Fibroblast of skin of right quadriceps (primary cell): ENCODE data around the gene CWC15.
"Not testable (repeated sequence)": the region's sequence is repeated elsewhere in the genome, so short reads cannot be mapped to it uniquely, and the experiment has no call there.

Experiments used
- DNase-seq: peaks from one replicate; pipeline ENCODE4 v3.0.0-alpha.2; 2013

CWC15 gene

DNA sequence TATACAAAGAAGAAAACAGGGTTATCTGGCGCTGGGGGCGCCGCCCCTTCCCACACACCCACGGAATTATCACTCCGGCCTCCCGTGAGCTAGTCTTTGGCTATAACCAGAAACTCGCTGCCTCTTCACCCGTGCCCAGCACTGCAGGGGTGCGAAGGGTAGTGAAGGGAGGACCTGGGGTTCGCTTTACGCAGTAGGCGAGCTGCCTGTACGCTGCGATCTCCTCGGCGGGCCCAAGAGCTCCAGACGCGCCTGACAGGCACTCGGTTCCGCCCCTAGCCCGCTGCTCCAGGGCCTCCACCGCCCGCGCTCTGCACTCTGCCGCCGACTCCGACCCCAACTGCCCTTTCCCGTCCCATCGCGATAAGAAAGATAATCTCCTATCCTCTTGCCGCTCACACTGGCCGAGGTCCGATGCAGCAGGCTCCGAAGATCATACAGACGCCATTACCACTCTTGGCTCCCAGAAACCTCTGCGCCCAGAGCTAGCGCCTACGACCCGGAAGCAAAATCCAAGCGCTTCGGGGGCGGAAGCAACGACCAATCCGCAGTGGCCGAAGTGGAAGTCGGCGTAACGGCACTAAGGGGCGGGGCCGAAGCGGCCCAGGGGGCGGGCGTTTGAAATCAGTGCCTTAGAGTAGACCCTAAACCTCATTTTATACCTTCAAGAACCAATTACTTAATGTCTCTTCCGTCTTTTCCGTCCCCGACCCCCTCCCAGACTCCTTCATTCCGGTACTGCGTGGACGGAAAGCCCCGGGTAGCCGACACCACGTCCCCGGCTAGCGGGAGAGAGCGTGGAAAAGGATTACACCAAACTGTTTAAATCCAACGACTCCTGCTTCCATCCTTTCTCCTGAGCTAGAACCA is at the start of gene CWC15, which contains the start of gene KDM4D:
CWC15 (minus strand) TSS at position 458 of the 870 bp plus-strand sequence. CDS start 1,371 bp downstream, outside the sequence.
KDM4D (plus strand) TSS at position 611 of the 870 bp plus-strand sequence. CDS start 23,664 bp downstream, outside the sequence.
- DNase-seq, result peak; percentile 94

DNA sequence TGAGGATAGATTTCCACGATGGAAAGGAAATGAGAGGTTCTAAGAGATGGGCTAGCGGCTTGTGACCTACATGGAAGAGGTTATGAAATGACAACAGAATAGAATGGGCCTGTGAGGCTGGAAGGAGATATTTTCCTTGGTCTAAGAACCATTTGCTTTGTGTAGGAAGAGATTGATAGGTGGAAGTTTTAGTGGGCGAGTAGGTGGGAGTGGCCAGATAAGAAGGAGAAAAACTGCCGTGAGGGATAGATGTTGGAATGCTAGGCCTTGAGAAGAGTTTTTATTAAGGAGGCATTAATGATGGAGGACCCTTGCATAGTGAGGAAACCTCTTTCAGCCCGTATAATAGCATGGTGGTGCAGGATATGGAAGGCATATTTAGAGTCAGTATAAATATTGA is 48.1 kb upstream of the CWC15 start:
- not testable (repeated sequence) for DNase-seq

DNA sequence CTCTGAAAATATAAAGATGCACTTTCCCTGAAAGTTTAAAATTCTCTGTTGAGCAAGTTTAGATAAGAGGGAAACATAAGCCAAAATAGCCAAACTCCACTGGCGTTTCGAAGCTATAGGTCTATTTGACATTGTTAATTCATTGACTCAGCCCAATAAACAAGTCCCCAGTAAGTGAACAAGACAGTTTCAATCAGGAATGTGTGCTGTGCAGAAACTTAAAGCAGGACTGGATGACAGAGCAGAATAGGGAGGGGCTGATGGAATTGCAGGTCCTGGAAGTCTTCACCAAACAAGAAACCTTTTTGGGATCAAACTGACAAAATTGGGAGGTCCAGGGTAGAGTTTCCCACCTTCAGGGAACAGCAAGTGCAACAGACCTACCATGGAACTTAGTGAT is 42.8 kb upstream of the CWC15 start:
- DNase-seq, result no peak

DNA sequence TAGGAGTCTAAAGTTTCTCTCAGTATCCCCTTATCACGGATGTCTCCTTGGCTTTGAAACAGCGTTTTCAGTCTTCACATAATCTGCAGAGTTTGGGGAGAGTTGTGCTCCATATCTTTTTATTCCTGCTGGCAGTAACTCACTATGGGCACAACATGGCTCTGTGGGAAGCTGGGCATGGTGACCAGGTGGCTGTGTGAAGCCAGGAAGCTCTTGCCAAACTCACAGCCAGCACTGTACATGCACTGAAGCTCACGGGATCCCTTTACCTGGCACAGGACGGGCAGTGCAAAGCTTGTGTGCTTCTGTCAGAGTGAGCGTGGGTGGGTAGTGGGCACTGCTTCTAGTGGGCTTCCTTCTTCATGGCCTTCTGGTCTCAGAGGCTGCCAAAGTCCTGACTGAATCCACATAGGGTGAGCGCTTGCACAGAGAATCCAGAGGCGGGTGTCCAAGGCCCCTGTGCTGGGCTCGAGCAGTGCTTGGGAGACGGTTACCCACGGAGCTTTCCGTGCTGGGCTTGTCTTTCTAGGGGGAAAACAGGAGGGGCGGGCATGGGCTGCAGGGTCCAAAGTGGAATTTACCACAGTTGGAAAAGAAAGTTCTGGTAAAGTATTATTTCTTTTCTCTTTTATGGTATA is 40.9 kb upstream of the CWC15 start:
- DNase-seq, result no peak

DNA sequence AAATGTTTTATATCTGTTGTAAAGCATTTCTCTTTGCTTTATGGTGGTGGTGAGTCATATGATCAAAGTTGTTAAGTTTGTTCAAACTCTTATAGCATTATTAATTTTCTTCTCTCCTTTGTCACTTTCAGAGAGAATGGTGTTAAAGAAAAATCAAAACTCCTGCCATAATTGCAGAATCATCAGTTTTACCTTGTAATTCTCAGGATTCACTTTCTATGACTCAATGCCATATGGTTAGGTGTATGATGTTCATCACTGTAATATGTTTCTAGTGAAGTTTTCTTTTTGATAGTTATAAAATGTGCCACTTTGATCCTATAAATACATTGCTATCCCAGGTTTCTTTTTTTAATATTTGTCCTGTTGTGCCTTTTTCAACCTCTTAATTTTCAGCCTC is 38.0 kb upstream of the CWC15 start:
- DNase-seq, result no peak

DNA sequence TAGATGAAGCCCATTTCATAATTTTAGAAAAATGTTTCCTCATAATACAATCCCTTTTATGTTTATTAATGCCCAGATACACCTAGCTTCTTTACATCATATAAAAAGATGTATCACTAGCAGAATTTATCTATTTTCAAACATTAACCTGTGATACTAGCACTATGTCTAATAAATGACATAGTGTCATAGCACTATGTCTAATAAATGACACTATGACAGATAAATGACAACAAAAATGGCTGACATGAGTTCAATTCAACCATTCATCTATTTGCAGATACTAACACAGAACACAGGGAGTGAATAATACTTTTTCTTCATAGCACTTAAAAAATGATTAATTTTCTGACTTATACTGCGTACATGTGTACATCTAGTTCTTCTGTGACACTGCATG is 32.3 kb upstream of the CWC15 start:
- no peak for DNase-seq

DNA sequence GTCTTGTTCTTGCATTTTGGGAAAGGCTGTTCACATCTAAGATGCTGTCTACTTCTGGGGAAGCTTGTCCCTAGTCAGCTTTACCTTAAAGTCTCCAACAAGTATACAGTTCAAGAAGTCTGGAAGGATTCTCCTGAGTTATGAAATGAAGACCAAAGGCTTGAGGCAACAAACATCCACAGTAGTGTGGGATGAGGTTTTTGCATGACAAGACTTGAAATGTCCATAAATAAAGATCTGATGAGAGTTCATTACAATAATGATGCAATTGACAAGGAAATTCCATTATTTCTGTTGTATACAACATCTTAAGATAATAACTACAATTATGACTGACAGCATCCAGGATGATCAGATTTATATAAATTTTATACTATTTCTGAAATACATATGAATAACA is 30.4 kb upstream of the CWC15 start:
- DNase-seq, result no peak

DNA sequence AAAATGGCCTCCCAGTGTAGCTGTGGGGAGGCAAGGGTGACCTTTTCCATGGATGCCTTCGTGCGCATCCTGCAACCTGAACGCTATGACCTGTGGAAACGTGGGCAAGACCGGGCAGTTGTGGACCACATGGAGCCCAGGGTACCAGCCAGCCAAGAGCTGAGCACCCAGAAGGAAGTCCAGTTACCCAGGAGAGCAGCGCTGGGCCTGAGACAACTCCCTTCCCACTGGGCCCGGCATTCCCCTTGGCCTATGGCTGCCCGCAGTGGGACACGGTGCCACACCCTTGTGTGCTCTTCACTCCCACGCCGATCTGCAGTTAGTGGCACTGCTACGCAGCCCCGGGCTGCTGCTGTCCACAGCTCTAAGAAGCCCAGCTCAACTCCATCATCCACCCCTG is 24.9 kb upstream of the CWC15 start:
- DNase-seq, result no peak

DNA sequence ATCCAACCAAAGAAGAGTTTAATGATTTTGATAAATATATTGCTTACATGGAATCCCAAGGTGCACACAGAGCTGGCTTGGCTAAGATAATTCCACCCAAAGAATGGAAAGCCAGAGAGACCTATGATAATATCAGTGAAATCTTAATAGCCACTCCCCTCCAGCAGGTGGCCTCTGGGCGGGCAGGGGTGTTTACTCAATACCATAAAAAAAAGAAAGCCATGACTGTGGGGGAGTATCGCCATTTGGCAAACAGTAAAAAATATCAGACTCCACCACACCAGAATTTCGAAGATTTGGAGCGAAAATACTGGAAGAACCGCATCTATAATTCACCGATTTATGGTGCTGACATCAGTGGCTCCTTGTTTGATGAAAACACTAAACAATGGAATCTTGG is 24.1 kb upstream of the CWC15 start:
- DNase-seq, result no peak

DNA sequence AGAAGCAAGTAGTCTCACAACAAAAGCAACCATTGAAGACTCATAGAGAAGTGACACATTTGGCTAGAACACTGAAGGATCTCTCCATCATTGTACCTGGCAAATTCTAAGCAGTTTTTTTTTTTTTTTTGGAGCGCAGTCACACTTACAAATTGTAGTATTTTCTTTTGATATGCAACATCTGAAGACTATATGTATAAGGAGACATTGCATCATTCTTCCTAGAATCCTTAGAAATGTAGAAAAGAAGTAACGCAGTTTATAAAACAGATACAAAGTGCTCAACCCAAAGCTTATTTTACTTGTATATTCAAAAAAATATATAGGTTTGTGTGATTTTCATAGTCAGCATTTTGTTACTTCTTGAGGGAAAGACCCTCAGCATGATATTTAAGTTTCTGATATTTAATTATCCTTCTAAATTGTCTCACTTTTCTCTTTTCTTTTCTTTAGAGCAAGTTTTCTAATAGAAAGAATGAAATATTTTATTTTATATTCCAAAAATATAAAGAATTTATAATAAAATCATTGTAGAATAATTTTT is 20.1 kb upstream of the CWC15 start:
- DNase-seq, result no peak

DNA sequence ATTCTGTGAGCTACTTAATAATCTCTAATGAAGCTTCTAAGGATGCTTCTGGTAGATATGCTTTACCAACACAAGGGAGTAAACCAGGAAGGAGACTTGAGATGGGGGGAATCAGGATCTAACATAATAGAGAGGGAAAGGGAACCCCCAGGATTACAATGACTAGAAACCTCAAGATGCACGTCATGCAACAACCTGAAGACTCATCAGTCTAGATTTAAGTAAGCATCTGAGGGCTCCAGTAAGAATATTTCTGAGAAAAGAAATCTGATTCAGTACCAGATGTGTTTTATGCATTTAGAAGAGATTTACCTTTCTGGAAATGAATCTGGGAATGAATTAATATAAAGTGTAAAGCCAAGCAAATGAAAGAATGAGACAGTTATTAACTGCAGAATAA is 15.4 kb upstream of the CWC15 start:
- no peak for DNase-seq

DNA sequence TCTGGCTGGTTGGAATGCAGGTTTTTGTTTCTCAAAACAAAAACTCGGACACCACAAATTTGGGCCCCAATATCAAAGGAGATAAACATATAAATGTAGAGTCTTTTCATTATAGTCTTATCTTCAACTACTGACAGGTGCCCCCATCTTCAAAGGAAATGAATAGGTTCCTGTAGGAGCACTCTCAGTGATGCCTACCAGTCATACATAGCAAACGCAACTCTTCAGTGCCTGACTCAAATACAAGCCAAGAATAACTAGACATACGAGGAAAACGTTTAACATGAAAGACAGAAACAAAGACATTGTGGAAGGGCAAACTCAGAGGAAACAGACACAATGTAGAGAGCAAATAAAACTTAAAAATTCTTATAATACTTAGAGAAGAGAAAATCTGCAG is 14.0 kb upstream of the CWC15 start:
- no peak for DNase-seq

DNA sequence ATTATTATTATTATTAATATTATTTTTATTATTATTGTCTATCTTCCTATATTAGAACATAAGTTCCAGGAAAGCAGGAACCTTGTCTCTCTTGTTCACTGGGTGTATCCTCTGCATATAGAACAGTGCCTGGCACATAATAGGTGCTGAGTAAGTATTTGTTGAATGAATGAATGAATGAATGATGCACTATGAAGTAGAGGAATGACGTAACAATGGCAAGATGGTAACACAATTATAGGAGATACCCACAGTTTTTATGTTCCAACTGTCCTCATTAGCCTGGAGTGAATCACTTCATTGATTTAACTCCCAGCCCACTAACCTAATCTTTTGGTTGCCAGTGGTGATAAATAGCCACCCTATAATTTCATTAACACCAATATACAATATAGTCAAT is 2.2 kb upstream of the CWC15 start:
- DNase-seq, result no peak

DNA sequence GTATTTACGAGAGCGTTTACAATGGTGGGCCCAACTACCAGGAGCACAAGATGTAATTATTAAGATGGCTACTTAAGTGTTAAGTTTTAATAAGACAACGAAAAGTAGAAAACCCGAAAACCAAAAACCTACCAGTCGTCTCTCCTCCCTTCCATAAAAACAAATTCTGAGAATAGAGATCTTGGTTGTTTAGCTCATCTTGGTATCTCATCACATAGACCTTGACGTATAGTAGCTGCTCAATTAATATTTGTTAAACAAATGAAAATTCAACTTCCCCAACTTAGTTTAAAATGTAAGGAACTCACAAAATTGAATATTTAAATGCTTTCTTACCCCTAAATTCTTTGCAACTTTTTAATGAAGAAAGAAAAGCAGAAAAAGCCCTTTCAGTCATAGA is 822 bp upstream of the CWC15 start:
- DNase-seq, result no peak

DNA sequence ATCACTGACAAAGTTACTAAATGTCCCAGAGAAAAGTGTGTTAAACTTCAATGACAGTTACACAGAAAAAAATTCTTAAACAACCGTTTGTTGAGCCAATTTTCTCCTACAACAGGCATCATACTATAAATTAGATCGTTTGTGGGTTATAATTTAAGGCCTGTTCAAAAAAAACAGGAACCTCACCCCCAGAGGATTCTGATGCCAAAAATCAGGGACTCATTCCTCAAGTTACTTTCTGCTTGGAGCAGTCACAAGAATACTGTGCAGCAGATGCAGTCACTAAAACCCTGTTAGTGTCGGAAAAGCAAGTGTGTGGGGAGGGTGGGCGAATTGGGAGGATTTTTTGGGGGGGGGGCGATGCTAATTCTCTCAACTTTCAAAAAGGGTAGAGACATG is 657 bp downstream of the CWC15 start:
- no peak for DNase-seq

DNA sequence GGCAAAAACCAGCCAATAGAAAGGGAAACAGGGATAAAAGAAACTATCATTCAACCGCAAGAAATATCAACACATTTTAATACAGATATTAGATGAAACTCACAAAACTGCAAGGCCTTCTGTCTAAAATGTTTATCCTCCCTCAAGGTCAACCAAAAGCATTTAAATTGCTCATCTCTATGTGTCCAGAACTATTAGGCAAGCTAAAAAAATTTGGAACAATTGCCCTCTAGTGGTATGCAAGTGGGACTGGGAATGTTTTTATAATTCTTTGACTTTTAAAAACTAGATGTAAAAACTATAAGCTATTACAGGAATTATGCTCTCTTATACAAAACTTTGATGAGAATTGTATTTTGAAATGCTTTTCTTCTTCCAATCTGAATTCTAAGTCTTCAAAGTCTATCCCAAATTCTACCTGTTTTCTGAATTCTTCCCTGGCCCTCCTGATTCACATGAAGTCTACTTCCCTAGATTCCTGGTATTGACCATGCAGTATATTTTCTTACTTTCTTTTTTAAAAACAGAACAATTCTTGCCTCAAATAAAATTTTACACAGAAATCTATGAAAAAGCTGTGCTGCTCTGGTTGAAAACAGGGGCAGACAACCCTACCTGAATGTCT is 4.9 kb downstream of the CWC15 start:
- DNase-seq, result peak; percentile 47

DNA sequence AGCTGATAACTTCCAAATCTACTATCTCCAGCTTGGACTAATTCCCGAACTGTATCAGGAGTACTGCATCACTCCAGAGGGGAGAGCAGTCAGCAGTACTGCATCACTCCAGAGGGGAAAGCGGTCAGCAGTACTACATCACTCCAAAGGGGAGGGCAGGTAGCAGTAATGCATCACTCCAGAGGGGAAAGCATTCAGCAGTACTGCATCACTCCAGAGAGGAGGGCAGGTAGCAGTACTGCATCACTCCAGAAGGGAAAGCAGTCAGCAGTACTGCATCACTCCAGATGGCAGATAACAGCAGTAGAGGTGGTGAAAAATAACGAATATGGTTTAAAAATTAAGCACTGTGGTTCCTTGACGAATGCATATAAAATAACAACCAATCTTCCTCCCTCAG is 8.4 kb downstream of the CWC15 start:
- DNase-seq, result no peak

DNA sequence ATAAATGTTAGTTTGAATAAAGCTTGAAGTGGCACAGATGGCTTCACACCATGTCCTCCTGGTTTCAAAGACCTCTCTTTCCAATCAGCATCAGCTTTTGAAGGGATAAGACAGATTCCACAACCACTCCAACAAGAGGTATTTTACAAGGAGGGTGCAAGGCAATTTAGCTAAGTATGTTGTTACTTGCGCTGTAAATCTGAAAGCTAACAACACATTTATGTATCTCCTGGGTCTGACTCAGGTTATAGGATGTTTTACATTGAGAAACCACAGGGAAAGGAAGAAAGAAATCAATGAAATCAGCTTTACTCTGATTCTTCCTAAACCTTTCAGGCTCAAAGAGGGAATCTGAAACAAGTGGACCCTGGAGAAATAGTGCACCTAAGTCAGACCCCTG is 12.1 kb downstream of the CWC15 start:
- no peak for DNase-seq

DNA sequence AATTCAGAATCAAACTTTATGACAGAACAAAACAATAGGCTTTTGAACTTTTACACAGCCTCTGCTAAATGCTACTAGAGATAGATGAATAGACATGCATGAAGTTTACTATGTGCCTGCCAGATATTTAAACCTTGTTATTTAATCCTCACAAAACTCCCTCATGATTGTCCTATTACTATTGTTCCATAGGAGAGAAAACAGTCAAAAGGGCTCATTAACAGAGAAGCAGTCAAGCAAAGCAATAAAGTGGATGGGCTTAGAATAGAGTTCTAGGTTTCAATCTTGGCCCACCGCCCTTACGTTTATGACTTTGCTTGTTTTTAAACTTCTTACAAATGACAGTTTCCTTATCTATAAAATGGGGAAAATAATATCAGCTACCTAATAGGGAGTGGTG is 12.9 kb downstream of the CWC15 start:
- no peak for DNase-seq

DNA sequence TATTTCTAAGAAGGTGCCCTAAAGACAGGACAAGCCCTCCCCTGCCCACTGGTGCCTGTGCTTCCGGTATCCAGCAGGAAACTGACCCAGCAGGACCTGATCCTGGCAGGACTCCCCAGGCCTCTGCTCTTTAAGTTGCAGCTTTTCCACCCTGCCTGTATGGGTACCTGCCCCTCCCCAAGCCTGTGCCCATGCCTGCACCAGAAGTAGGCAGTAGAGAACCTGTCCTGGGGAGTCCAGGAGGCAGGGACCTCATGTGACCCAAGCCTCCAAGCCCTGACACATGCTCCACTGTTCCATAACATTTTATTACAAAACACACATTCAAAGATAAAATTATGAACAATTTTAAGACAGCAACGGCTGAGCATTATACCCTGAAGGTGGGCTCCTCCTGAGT is 14.2 kb downstream of the CWC15 start:
- DNase-seq, result no peak

DNA sequence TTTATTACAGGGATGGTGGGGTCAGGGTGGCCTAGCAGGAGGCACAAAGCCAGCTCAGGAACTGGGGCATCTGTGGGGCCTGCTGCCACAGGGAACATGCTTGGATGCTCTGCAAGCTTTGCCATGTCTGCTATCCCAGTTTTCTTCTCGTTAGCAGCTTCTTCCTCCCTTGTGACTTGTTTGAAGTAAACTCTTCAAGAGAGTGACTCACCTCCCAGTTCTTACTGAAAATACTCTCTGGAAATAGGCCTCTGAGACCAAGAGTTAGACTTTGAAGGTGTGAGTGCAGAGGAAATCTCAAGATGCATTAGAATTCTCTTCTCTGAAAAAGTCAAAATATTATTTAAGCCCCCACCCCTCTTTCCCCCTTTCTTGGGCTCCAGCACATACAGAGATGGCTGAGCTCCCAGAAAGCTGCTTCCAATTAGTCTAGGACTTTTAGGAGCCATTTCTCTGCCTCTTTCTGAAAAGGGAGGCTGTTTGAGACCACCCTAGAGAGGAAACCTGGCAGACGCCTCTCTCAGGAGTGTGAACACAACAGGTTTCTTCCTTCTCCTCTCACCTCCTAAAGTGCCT is 15.1 kb downstream of the CWC15 start:
- peak; percentile 55 for DNase-seq

DNA sequence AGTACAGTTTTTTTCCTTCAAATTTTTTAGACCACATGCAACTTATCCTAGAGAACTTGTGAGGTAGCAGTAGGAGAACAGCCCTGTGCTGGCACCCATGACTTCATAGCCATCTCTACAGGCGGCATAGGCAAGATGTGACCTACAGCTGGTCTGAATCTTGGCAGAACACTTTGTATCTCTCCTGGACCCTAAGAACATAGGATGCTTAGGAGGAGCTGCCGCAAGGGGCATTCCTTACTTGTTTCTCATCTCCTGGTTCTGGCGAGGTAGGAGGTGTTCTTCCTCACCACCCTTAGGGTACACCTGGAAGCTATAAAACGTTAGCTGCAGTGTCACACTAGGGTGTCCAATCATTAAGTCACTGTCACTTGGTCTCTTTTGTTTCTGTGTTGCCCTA is 16.4 kb downstream of the CWC15 start:
- no peak for DNase-seq

DNA sequence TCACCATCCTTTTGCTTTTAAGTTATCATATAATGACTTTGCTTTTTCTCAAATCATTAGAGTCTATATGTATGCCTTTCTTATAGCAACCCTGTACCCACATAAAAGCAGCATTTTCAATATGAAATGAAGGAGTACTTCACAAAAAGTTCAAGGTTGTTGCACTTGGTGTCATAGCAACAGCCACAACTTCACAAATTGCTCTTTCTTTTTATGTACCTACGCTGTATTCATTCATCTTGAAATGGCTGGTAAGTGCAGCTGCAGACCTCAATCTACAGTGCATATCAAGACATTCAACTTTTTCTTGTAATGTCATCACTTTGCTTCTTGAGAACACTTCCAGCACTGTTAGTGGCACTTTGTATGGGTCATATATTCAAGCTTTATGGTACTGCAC is 18.6 kb downstream of the CWC15 start:
- DNase-seq, result no peak
